HG03432 (cell line): ENCODE data around the gene TRIM51.
A peak's percentile ranks its signal among the peaks of the same experiment; 100 is the strongest.
"Not testable (repeated sequence)": the region's sequence is repeated elsewhere in the genome, so short reads cannot be mapped to it uniquely, and the experiment has no call there.

ENCODE experiments used
- ATAC-seq: cut with Tn5 transposase; IDR thresholded peaks from one replicate; pipeline ENCODE4 v1.9.1; 2021; ENCODE audit warnings: mild to moderate bottlenecking, moderate library complexity; ENCODE audit not compliant: unreplicated experiment

Gene TRIM51

GRCh38 chr11:55882997-55883396, at the start of gene TRIM51:
TRIM51 (plus strand) TSS chr11:55883297; CDS start chr11:55885429, 2,132 bp downstream.
- ATAC-seq = not testable (repeated sequence)

- no peak for ATAC-seq
Measured at GRCh38 chr11:55838452-55838851, 44.6 kb upstream of the TRIM51 start, which contains the start of gene OR5D16. OR5D16 (plus strand) TSS chr11:55838752; CDS start chr11:55838752, 0 bp downstream.

- ATAC-seq = no peak
Measured at GRCh38 chr11:55847453-55847852, 35.6 kb upstream of the TRIM51 start.

- ATAC-seq = no peak
Measured at GRCh38 chr11:55849037-55849436, 34.1 kb upstream of the TRIM51 start.

- no peak for ATAC-seq
Measured at GRCh38 chr11:55852141-55852540, 31.0 kb upstream of the TRIM51 start.

GRCh38 chr11:55854704-55855103, 28.4 kb upstream of the TRIM51 start:
- peak; percentile 59 for ATAC-seq

- ATAC-seq = not testable (repeated sequence)
Measured at GRCh38 chr11:55867354-55867753, 15.7 kb upstream of the TRIM51 start.

- not testable (repeated sequence) for ATAC-seq
Measured at GRCh38 chr11:55872731-55873130, 10.4 kb upstream of the TRIM51 start.

GRCh38 chr11:55873146-55873545, 10.0 kb upstream of the TRIM51 start:
- ATAC-seq = not testable (repeated sequence)

GRCh38 chr11:55884995-55885394, 1.9 kb downstream of the TRIM51 start:
- ATAC-seq = not testable (repeated sequence)

GRCh38 chr11:55885481-55885880, 2.4 kb downstream of the TRIM51 start:
- not testable (repeated sequence) for ATAC-seq

- ATAC-seq = no peak
Measured at GRCh38 chr11:55895216-55895615, 12.1 kb downstream of the TRIM51 start.

GRCh38 chr11:55902308-55902707, 19.2 kb downstream of the TRIM51 start:
- no peak for ATAC-seq

GRCh38 chr11:55914482-55914881, 31.4 kb downstream of the TRIM51 start, which contains the start of gene OR5W2:
OR5W2 (minus strand) TSS chr11:55914582; CDS start chr11:55914582, 0 bp downstream.
- no peak for ATAC-seq

GRCh38 chr11:55920537-55920936, 37.4 kb downstream of the TRIM51 start:
- ATAC-seq = no peak

- no peak for ATAC-seq
Measured at GRCh38 chr11:55936300-55936699, 53.2 kb downstream of the TRIM51 start, which contains the start of gene OR5I1. OR5I1 (minus strand) TSS chr11:55936400; CDS start chr11:55936400, 0 bp downstream.
